GM12891 (cell line): Measurements from ENCODE around the gene FANCC.

Experiments
- POLR2A ChIP-seq: IDR thresholded peaks from 2 replicates; pipeline ENCODE4 v1.6.1; 2011; ENCODE audit warnings: low read depth, low read length, control low read depth
- POLR2AphosphoS5 ChIP-seq: IDR thresholded peaks from 2 replicates; pipeline ENCODE4 v1.6.1; 2011; ENCODE audit warnings: low read depth, low read length, control low read depth
- POU2F2 ChIP-seq: IDR thresholded peaks from 2 replicates; pipeline ENCODE4 v1.6.1; 2011; ENCODE audit warnings: low read depth, mild to moderate bottlenecking, control low read depth, low read length, moderate library complexity
- SPI1 ChIP-seq: IDR thresholded peaks from 2 replicates; pipeline ENCODE4 v1.6.1; 2011; ENCODE audit warnings: low read depth, low read length, control low read depth
- TAF1 ChIP-seq: IDR thresholded peaks from 2 replicates; pipeline ENCODE4 v1.6.1; 2011; ENCODE audit warnings: low read depth, low read length, control low read depth

- no peak for TF ChIP-seq POU2F2
- no peak for TF ChIP-seq SPI1
- no peak for TF ChIP-seq POLR2AphosphoS5
- TF ChIP-seq TAF1, result no peak
- TF ChIP-seq POLR2A, result no peak
Observed at GRCh38 chr9:95306819-95307218, 10.7 kb downstream of the FANCC start.
